ENCODE results near the gene CWC22.

- no peak for TF ChIP-seq CTCF (IDR thresholded peaks at IDR 0.05; ENCODE audit: insufficient read depth, low read length, poor library complexity, severe bottlenecking)
- no peak for TF ChIP-seq EZH2phosphoT487 (conservative IDR thresholded peaks at IDR 0.05; ENCODE audit: low read length)
These were observed 16.3 kb downstream of the CWC22 start for GRCh38 chr2:179990676-179991317.
